H9 (cell line): ENCODE measurements around the gene BHLHE23. TPM values are rescaled to one million over a fixed set of nuclear protein-coding genes. Genes with fewer than 3 reads are reported as not detected.

Experiments
- DNase-seq: peaks from one replicate; pipeline ENCODE4 v3.0.0-alpha.2; 2017
- H2AFZ ChIP-seq: one replicate; pipeline ENCODE4 v1.6.1; 2013; ENCODE audit warnings: mild to moderate bottlenecking, low read length, control low read depth, moderate library complexity
- H2AK5ac ChIP-seq: 2 replicates; pipeline ENCODE4 v1.6.1; 2013; ENCODE audit warnings: low read length, control low read depth, mixed read lengths; ENCODE audit not compliant: insufficient read length
- H2BK120ac ChIP-seq: one replicate; pipeline ENCODE4 v1.6.1; 2013; ENCODE audit warnings: low read depth, mild to moderate bottlenecking, low read length, control low read depth, inconsistent platforms; ENCODE audit not compliant: poor library complexity, severe bottlenecking
- H2BK12ac ChIP-seq: 2 replicates; pipeline ENCODE4 v1.6.1; 2013; ENCODE audit warnings: low read length, control low read depth, mixed read lengths, low read depth; ENCODE audit not compliant: insufficient read length
- H2BK15ac ChIP-seq: 2 replicates; pipeline ENCODE4 v1.6.1; 2013; ENCODE audit warnings: low read depth, low read length, control low read depth
- H2BK20ac ChIP-seq: one replicate; pipeline ENCODE4 v1.6.1; 2013; ENCODE audit warnings: low read depth, mild to moderate bottlenecking, low read length, control low read depth, inconsistent platforms; ENCODE audit not compliant: poor library complexity, severe bottlenecking
- H2BK5ac ChIP-seq: 2 replicates; pipeline ENCODE4 v1.6.1; 2013; ENCODE audit warnings: low read length, control low read depth, mixed read lengths; ENCODE audit not compliant: insufficient read length
- H3K14ac ChIP-seq: 2 replicates; pipeline ENCODE4 v1.6.1; 2013; ENCODE audit warnings: low read length, control low read depth; ENCODE audit not compliant: insufficient read depth
- H3K18ac ChIP-seq: 2 replicates; pipeline ENCODE4 v1.6.1; 2013; ENCODE audit warnings: low read depth, mild to moderate bottlenecking, mixed read lengths, low read length, control low read depth; ENCODE audit not compliant: insufficient read length
- H3K23ac ChIP-seq: 2 replicates; pipeline ENCODE4 v1.6.1; 2013; ENCODE audit warnings: low read length, control low read depth, mixed read lengths, low read depth; ENCODE audit not compliant: insufficient read length
- H3K23me2 ChIP-seq: 2 replicates; pipeline ENCODE4 v1.6.1; 2013; ENCODE audit warnings: low read depth, mild to moderate bottlenecking, mixed read lengths, low read length, control low read depth; ENCODE audit not compliant: insufficient read length, poor library complexity, severe bottlenecking
- H3K27ac ChIP-seq: 2 replicates; pipeline ENCODE4 v1.5.1; 2013; ENCODE audit warnings: low read length, control low read depth, mixed read lengths, low read depth; ENCODE audit not compliant: insufficient read length
- H3K27me3 ChIP-seq: 2 replicates; pipeline ENCODE4 v1.6.1; 2013; ENCODE audit warnings: low read length, control low read depth, inconsistent platforms; ENCODE audit not compliant: insufficient read depth
- H3K4ac ChIP-seq: 2 replicates; pipeline ENCODE4 v1.6.1; 2013; ENCODE audit warnings: low read depth, mild to moderate bottlenecking, control low read depth, inconsistent platforms, low read length, moderate library complexity
- H3K4me1 ChIP-seq: 2 replicates; pipeline ENCODE4 v1.6.1; 2013; ENCODE audit warnings: low read length, control low read depth, inconsistent platforms; ENCODE audit not compliant: insufficient read depth
- H3K4me2 ChIP-seq: 2 replicates; pipeline ENCODE4 v1.6.1; 2013; ENCODE audit warnings: low read length, control low read depth, mixed read lengths; ENCODE audit not compliant: insufficient read length, insufficient read depth
- H3K56ac ChIP-seq: 2 replicates; pipeline ENCODE4 v1.6.1; 2013; ENCODE audit warnings: low read depth, mild to moderate bottlenecking, mixed read lengths, low read length, control low read depth; ENCODE audit not compliant: insufficient read length
- H3K79me1 ChIP-seq: 2 replicates; pipeline ENCODE4 v1.6.1; 2013; ENCODE audit warnings: low read depth, mild to moderate bottlenecking, moderate library complexity, low read length, control low read depth, inconsistent platforms; ENCODE audit not compliant: insufficient read depth, poor library complexity, severe bottlenecking
- H3K79me2 ChIP-seq: 2 replicates; pipeline ENCODE4 v1.6.1; 2013; ENCODE audit warnings: low read length, control low read depth, inconsistent platforms; ENCODE audit not compliant: insufficient read depth
- H3K9ac ChIP-seq: 2 replicates; pipeline ENCODE4 v1.6.1; 2013; ENCODE audit warnings: low read length, control low read depth, mixed read lengths; ENCODE audit not compliant: insufficient read length; ENCODE audit errors: extremely low read depth
- H3K9me3 ChIP-seq: one replicate; pipeline ENCODE4 v1.6.1; 2013; ENCODE audit warnings: low read depth, low read length, inconsistent platforms; ENCODE audit not compliant: control insufficient read depth
- H3T11ph ChIP-seq: one replicate; pipeline ENCODE4 v1.6.1; 2013; ENCODE audit warnings: mild to moderate bottlenecking, low read length, control low read depth, inconsistent platforms
- H4K20me1 ChIP-seq: one replicate; pipeline ENCODE4 v1.6.1; 2013; ENCODE audit not compliant: control insufficient read depth, insufficient read length, insufficient read depth
- H4K5ac ChIP-seq: 2 replicates; pipeline ENCODE4 v1.6.1; 2013; ENCODE audit warnings: low read depth, mild to moderate bottlenecking, mixed read lengths, low read length, control low read depth; ENCODE audit not compliant: insufficient read length
- H4K8ac ChIP-seq: replicated peaks from 2 replicates; pipeline ENCODE4 v1.6.1; 2013; ENCODE audit warnings: low read length, control low read depth, mixed read lengths, low read depth; ENCODE audit not compliant: insufficient read length
- H4K91ac ChIP-seq: 2 replicates; pipeline ENCODE4 v1.6.1; 2013; ENCODE audit warnings: low read depth, mild to moderate bottlenecking, moderate library complexity, mixed read lengths, low read length, control low read depth; ENCODE audit not compliant: insufficient read length
- H3K27ac Mint-ChIP-seq, 3 experiments: 2 replicates in 2 of 3; 3 replicates in 1 of 3; pipeline ENCODE4 v1.8.0; 2020 to 2021; ENCODE audit warnings: mixed read lengths in 3 of 3, mild to moderate bottlenecking in 1 of 3, moderate library complexity in 1 of 3
- H3K27me3 Mint-ChIP-seq: 2 replicates; pipeline ENCODE4 v1.8.0; 2021; ENCODE audit warnings: low read depth, mild to moderate bottlenecking, moderate library complexity, mixed read lengths
- H3K36me3 Mint-ChIP-seq, 3 experiments: 2 replicates in 2 of 3; 3 replicates in 1 of 3; pipeline ENCODE4 v1.8.0; 2020 to 2021; ENCODE audit warnings: low read depth in 3 of 3, mixed read lengths in 3 of 3; ENCODE audit not compliant: insufficient read depth in 1 of 3
- H3K4me1 Mint-ChIP-seq, 2 experiments: 2 replicates each; pipeline ENCODE4 v1.8.0; 2020; ENCODE audit warnings: mixed read lengths in 2 of 2
- H3K4me3 Mint-ChIP-seq, 2 experiments: 2 replicates in 1 of 2; 3 replicates in 1 of 2; pipeline ENCODE4 v1.8.0; 2020 to 2021; ENCODE audit warnings: mild to moderate bottlenecking in 2 of 2, mixed read lengths in 2 of 2, moderate library complexity in 1 of 2
- H3K9me3 Mint-ChIP-seq, 2 experiments: 2 replicates in 1 of 2; 3 replicates in 1 of 2; pipeline ENCODE4 v1.8.0; 2020; ENCODE audit warnings: mild to moderate bottlenecking in 2 of 2, mixed read lengths in 2 of 2, moderate library complexity in 1 of 2
- CTCF ChIP-seq: fragments of 200-600 bp; sonication (generic); conservative IDR thresholded peaks from 3 replicates; pipeline ENCODE4 v1.8.0; 2021; ENCODE audit warnings: antibody characterized with exemption, mild to moderate bottlenecking
- WGBS: extraction: QIAGEN DNeasy Blood & Tissue Kit; methylation state at CpG from one replicate; pipeline ENCODE4 v1.1.7; 2013; ENCODE audit warnings: missing lambda C conversion rate, low lambda C conversion rate, mixed read lengths; ENCODE audit not compliant: insufficient read length; ENCODE audit errors: extremely low coverage; 5-methylcytosine and 5-hydroxymethylcytosine counted together
- total RNA-seq: library from RNA; stranded (reverse); gene quantifications from 2 replicates; pipeline ENCODE4 v1.2.1, GENCODE V29; 2021

Gene BHLHE23
- total RNA-seq, 1 experiment from 2014 or later = 0.35 TPM

- Histone ChIP-seq H3K23ac (no peak overlapping the region), H2AFZ (no peak overlapping the region), H3K27me3 (peaks cover 53% of the 10 kb centered on the region), H3K79me2 (no peaks in the 10 kb centered on the region), H4K8ac (no peak overlapping the region), H3K56ac (no peak overlapping the region), H4K91ac (no peak overlapping the region), H2BK120ac (no peak overlapping the region), H4K20me1 (no peaks in the 10 kb centered on the region), H2BK5ac (no peak overlapping the region), H2BK20ac (no peak overlapping the region), H3T11ph (no peak overlapping the region), H3K27ac (no peak overlapping the region), H3K14ac (no peak overlapping the region), H2AK5ac (no peak overlapping the region), H3K9me3 (no peaks in the 10 kb centered on the region), H3K18ac (no peak overlapping the region), H3K79me1 (no peaks in the 10 kb centered on the region), H3K4ac (no peak overlapping the region), H3K9ac (no peak overlapping the region), H3K23me2 (peaks cover 16% of the 10 kb centered on the region), H4K5ac (no peak overlapping the region), H2BK15ac (no peak overlapping the region), H3K4me1 (peaks cover 2% of the 10 kb centered on the region; the same call in 1 of the 2 replicates), H3K4me2 (peak overlapping the region; percentile 34), H2BK12ac (no peak overlapping the region)
- H3K9me3 Mint-ChIP-seq = peaks cover 14 to 16% of the 10 kb centered on the region in 2 experiments
- peaks cover 91% of the 10 kb centered on the region for H3K27me3 Mint-ChIP-seq
- no peak for TF ChIP-seq CTCF
- H3K4me3 Mint-ChIP-seq = peak overlapping the region; percentile 31 to 66; a peak in 3 of 5 replicates
- H3K36me3 Mint-ChIP-seq = peaks cover 5 to 13% (median 7%) of the 10 kb centered on the region in 3 experiments; a peak in 5 of 7 replicates
- H3K27ac Mint-ChIP-seq = no peak overlapping the region; a peak in 1 of 7 replicates
- DNase-seq = no peak
- peaks cover 16 to 26% of the 10 kb centered on the region in 2 experiments for H3K4me1 Mint-ChIP-seq
- no CpG with 5 or more reads among the region's 21 CpGs for WGBS
Observed at GRCh38 chr20:63008541-63009044, 1.8 kb upstream of the BHLHE23 start.
